NOMO-1 treated with dmso at 0.1 percent for 144 hours (cell line): ENCODE data around the gene WBP11.

Experiments used
- DNase-seq: peaks from one replicate; lab custom pipeline; 2025; ENCODE audit not compliant: unreplicated experiment; lab: John Stamatoyannopoulos, UW

The WBP11 gene

GRCh38 chr12:14803011-14803829 is at the start of gene WBP11, which contains the start of gene C12orf60:
Gene WBP11, minus strand, starts transcription at chr12:14803478. Its CDS starts 2,095 bp downstream, at chr12:14801383.
Gene C12orf60, plus strand, starts transcription at chr12:14803670. Its CDS starts 19,266 bp downstream, at chr12:14822936.
- DNase-seq = peak; percentile 98

DNA sequence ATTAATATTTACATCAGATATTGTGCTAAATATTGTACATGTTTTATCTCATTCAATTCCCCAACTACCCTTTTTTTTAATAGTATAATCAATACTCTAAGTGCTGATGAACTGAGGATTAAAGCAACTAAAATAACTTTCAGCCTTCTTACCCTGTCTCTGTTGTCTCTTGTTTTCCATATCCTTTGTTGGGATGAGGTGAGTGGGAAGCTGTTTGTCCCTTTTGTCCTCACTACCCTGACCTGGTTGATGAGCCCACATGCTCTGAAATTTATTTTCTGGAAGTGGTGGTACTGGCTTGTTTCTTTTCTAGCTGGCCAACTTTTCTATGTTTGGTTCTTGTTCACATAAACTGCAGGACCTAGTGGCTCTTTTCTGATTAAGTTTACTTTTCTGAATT is 49.6 kb upstream of the WBP11 start:
- no peak for DNase-seq

DNA sequence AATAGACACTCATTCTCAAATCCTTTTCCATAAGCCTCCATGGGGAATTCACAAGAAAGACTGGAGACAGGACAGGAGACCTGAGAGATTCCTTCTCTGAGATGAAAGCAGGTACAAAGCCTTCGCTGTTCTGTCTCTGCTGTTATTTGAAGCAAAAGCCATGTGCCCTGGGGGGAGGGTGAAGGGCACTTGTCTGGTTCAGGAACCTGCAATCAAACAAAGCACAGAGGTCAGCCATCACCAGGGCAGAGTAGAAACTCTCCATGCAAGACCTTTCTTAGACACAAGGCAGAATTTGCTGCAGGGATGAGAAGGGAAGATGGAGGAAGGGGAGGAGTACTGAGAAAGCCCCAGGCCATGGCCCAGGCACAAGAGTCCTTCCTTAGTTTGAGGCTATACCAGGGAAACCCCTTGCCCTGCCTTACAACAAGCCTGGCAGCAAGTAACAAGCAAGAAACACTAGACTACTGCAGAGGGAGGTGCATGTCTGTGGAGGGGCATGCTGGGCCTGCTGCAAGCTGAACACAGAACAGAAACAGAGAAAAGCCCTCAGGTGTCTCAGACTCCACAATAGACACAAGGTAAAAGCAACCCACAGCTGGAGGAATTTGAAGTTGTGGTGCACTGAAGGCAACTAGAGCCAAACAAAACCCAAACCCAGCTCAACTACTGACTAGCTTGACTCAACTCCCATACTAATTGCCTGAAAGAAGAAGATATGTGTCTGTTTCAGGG is 47.8 kb upstream of the WBP11 start:
- DNase-seq = no peak

DNA sequence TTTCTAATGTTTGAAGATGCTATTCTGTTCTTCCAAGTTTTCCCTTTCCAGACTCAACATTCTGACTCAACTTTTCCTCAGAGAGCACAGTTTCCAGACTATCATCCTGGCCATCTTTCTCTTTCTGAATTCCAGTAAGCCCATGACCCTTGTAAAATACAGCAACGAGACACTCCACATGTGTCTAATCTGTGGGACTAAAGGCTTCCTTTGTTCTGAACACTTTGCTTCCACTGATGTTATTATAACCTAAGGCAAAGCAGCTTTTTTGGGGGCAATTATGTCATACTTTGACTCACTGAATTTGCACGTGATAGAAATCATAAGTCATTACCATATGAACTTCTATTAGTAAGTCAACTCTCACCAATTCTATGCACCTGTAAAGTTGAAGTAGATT is 46.4 kb upstream of the WBP11 start:
- DNase-seq = no peak

GRCh38 chr12:14846876-14847580 is 43.8 kb upstream of the WBP11 start:
- DNase-seq = no peak

GRCh38 chr12:14846042-14846587 is 42.8 kb upstream of the WBP11 start:
- DNase-seq = no peak

DNA sequence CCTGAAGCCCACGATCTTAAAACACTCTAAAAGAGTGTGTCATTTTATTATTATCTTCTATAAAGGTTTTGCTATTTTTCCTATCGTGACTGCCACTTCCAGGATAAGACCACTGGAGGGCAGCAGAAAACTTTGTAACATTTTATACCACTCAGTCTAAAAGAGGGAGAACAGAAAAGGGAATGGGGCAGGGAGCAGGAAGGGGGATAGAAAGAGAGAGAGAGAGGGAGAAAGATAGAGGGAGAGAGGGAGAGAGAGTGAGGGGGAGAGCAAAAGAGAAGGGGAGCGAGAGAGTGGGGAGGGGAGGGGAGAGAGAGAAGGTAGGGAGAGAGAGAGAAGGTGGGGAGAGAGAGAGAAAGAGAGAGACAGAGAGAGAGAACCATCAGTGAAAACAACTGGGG is 42.1 kb upstream of the WBP11 start:
- no peak for DNase-seq

- no peak for DNase-seq
These were observed 41.1 kb upstream of the WBP11 start for GRCh38 chr12:14844401-14844800.

- DNase-seq = no peak
These were observed 40.2 kb upstream of the WBP11 start, which contains the start of gene ART4 for GRCh38 chr12:14843425-14843887. Gene ART4, minus strand, starts transcription at chr12:14843526. Its CDS starts 413 bp downstream, at chr12:14843113.

DNA sequence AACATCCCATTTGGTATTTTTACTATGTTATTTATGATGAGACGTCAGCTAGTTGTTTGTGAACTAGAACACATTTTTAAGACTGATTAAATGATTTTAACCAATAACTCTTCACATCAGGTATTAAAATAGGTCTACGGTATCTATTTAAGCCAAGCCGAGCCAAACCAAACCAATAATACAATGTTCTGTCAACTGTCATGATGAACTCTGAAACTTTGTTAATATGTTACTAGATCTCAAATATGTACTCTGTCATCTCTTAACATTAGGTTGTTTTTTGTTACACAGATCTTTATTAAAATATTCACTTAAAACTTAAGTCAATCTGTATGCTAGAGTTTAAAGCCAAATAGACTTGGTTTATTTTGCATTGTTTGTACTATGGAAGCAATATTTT is 39.0 kb upstream of the WBP11 start:
- DNase-seq = no peak

- DNase-seq = no peak
These were observed 38.5 kb upstream of the WBP11 start for GRCh38 chr12:14841761-14842160.

- no peak for DNase-seq
These were observed 37.3 kb upstream of the WBP11 start for GRCh38 chr12:14840616-14841015.

- no peak for DNase-seq
These were observed 36.0 kb upstream of the WBP11 start for GRCh38 chr12:14839262-14839661.

- no peak for DNase-seq
These were observed 33.3 kb upstream of the WBP11 start for GRCh38 chr12:14836336-14837210.

- no peak for DNase-seq
These were observed 31.2 kb upstream of the WBP11 start for GRCh38 chr12:14834509-14834908.

DNA sequence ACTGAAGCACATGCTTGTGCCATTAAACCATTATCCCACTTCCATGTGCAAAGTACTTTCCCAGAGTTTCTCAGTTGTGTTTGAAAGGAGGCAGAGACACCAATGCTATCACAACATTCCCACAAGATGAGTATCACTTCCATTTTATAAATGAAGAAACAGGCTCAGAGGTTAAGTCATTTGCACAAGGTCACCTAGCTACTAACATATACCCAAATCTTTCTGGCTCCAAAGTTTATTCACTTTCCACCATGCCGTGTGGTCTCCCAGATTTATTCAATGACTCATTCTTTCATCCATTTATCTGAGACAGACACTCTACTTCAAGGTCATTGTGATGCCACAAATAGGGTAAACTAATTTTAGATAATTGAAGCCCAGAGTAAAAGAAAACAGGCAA is 30.7 kb upstream of the WBP11 start:
- no peak for DNase-seq

GRCh38 chr12:14833336-14833735 is 30.1 kb upstream of the WBP11 start:
- no peak for DNase-seq

DNA sequence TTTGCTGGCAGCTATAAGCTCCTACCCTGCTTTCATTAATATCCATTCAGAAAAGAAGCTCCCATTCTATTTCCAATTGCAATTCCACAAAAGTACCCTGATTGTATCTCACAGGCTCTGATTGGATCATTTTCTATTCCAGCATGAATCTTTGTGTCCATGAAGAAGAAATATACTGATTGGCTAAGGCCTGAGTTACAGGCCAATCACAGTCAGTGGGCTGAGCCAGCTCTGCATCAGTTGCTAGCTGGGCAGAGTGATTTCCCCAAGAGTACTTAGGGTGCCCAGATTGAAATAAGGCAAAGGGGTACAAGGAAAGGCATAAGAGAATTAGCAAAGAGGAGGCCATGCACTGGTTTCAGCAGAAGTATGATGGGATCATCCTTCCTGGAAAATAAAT is 25.6 kb upstream of the WBP11 start:
- DNase-seq = no peak

- DNase-seq = no peak
These were observed 23.8 kb upstream of the WBP11 start for GRCh38 chr12:14827043-14827442.

DNA sequence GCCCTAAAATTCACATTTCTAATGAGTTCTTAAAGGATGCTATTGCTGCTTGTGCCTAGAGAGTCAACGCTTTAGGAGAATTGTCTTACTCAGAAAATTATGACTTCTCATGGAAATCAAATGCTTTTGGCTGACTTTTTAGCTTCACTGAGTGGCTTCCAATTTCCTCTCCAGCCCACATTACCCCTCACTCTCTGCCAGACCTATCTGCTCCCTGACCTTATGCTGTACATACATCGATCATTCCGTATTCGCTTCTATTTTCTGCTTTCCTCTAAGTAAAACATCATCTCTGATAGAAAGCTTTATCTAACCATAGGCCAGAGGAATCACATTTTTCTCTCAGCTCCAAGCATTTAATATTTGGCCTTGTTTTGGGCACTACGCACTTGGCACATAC is 23.2 kb upstream of the WBP11 start:
- no peak for DNase-seq
